BE2C (cell line): ENCODE data around the gene PLS3.
"Not testable (repeated sequence)": the region's sequence is repeated elsewhere in the genome, so short reads cannot be mapped to it uniquely, and the experiment has no call there.

Experiments
- DNase-seq: peaks from one replicate; pipeline ENCODE4 v3.0.0-alpha.2; 2020
- H3K27me3 ChIP-seq: fragments of 250-450 bp; sonication (Bioruptor Pico); 2 replicates; pipeline ENCODE4 v1.5.1; 2020; ENCODE audit warnings: mild to moderate bottlenecking
- H3K36me3 ChIP-seq: fragments of 250-450 bp; sonication (Bioruptor Pico); 2 replicates; pipeline ENCODE4 v1.5.1; 2020; ENCODE audit warnings: mild to moderate bottlenecking
- H3K4me1 ChIP-seq: fragments of 250-450 bp; sonication (Bioruptor Pico); 2 replicates; pipeline ENCODE4 v1.5.1; 2020
- H3K4me3 ChIP-seq: 2 replicates; pipeline ENCODE4 v1.5.1; 2011; ENCODE audit warnings: low read depth, low read length
- H3K9me3 ChIP-seq: fragments of 250-450 bp; sonication (Bioruptor Pico); 2 replicates; pipeline ENCODE4 v1.5.1; 2020
- TF ChIP-seq, protein P1 (sequence below): IDR thresholded peaks from 2 replicates; pipeline ENCODE4 v1.5.1; 2012; ENCODE audit warnings: mild to moderate bottlenecking, low read depth, low read length

Gene PLS3

DNA sequence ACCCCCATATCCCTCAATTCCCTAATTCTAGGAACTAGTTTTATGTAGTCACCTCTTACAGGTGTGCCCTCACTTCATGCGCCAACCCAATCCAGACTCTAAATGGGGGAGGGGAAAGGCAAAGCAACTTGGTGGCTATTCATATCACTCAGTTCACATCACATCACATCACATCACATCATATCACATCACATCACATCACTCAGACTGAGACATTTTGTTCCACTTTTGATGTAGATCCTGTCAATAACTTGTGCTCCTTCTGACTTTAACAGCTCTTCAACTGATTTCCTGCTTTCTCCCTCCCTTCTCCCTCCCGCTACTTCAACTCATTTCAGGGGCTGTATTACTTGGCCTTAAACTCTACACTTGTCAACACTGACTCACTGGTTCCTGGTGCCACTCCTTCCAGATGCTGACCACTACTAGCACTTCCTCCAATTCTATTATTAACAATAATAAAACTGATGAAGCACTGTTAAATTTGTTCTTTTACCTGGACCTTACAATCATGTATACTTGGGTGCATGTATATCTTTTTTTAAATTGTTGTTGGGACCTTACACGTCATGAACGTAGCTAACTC, 29.1 kb upstream of the PLS3 start:
- no peak for DNase-seq
- TF ChIP-seq, protein P1, sequence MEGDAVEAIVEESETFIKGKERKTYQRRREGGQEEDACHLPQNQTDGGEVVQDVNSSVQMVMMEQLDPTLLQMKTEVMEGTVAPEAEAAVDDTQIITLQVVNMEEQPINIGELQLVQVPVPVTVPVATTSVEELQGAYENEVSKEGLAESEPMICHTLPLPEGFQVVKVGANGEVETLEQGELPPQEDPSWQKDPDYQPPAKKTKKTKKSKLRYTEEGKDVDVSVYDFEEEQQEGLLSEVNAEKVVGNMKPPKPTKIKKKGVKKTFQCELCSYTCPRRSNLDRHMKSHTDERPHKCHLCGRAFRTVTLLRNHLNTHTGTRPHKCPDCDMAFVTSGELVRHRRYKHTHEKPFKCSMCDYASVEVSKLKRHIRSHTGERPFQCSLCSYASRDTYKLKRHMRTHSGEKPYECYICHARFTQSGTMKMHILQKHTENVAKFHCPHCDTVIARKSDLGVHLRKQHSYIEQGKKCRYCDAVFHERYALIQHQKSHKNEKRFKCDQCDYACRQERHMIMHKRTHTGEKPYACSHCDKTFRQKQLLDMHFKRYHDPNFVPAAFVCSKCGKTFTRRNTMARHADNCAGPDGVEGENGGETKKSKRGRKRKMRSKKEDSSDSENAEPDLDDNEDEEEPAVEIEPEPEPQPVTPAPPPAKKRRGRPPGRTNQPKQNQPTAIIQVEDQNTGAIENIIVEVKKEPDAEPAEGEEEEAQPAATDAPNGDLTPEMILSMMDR = no peak
- no peak overlapping the region for H3K4me3 ChIP-seq
- H3K4me1 ChIP-seq = no peaks in the 10 kb centered on the region
- no peaks in the 10 kb centered on the region for H3K9me3 ChIP-seq
- H3K36me3 ChIP-seq = no peaks in the 10 kb centered on the region
- H3K27me3 ChIP-seq = no peaks in the 10 kb centered on the region

DNA sequence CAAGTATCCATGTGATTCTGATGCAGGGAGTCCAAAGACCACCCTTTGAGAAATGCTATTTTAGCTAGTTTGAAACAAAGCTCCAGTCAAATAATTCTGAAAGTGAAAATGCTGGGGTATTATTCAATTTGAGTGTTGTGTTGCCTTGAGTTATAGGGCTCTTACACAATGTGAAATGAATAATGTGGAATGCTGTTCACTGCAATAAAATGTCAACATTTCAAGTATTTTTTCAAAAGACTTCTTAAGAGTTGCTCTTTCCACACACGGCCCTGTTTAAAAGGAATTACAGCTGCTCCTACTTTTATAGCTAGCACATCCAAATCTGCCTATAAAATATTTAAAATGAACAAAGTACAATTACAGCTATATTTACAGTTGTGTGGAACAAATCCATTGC, 27.5 kb upstream of the PLS3 start:
- Histone ChIP-seq H3K4me1 (no peaks in the 10 kb centered on the region), H3K4me3 (no peak overlapping the region), H3K27me3 (no peaks in the 10 kb centered on the region), H3K36me3 (no peaks in the 10 kb centered on the region), H3K9me3 (no peaks in the 10 kb centered on the region)
- DNase-seq = no peak
- TF ChIP-seq, protein P1 = no peak

DNA sequence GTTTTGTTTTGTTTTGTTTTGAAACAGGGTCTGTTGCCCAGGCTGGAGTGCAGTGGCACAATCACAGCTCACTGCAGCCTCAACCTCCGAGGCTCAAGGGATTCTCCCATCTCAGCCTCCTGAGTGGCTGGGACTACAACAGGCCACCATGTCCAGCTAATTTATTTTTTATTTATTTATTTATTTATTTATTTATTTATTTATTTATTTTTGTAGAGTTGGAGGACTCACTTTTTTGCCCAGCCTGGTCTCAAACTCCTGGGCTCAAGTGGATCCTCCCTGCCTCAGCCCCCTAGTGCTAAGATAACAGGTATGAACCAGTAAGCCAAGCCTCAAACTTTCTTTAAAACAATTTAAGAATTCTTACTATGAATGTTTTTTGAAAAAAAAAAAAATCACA, 26.6 kb upstream of the PLS3 start:
- no peaks in the 10 kb centered on the region for H3K27me3 ChIP-seq
- H3K4me1 ChIP-seq = no peaks in the 10 kb centered on the region
- H3K36me3 ChIP-seq = no peaks in the 10 kb centered on the region
- H3K4me3 ChIP-seq = no peak overlapping the region
- TF ChIP-seq, protein P1 = no peak
- no peak for DNase-seq
- no peaks in the 10 kb centered on the region for H3K9me3 ChIP-seq

DNA sequence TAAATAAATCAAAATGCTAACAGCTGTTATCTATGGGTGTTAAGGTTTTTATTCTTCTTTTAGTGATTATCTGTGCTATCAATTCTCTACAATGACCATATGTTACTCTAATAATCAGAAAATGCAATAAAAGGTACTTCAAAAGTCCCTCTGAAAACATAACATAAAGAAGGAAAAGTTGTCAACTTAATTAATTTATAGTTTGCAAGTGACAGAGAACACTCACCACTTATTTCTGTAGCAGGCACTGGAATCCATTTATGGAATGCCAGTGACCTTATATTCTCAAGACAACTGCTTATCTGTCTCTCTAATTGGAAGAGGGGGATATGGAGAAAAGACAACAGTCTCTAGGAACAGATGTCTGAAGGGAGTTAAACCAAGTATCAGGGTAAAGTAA, 25.6 kb upstream of the PLS3 start:
- H3K9me3 ChIP-seq = no peaks in the 10 kb centered on the region
- H3K27me3 ChIP-seq = no peaks in the 10 kb centered on the region
- H3K4me3 ChIP-seq = no peak overlapping the region
- TF ChIP-seq, protein P1 = no peak
- no peaks in the 10 kb centered on the region for H3K36me3 ChIP-seq
- DNase-seq = no peak
- no peaks in the 10 kb centered on the region for H3K4me1 ChIP-seq

DNA sequence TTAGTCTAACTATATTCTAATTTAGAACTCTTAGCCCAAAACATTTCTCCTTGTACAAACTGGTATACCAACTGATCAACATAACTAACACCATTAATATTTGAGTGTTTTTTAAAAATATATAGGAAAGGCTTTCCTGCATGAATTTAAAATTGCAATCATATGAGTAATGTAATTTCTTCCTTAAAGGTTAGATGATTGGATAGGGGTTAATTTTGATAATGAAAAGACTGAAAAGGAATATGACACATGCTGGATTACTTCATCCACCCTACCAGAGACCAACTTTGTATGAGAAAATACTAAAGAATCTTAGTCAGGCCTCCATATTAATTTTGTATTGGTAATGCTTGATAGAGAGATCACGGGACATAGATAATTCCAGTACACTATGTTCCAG, 25.1 kb upstream of the PLS3 start:
- Histone ChIP-seq H3K4me3 (no peak overlapping the region), H3K9me3 (no peaks in the 10 kb centered on the region), H3K27me3 (no peaks in the 10 kb centered on the region), H3K4me1 (no peaks in the 10 kb centered on the region), H3K36me3 (no peaks in the 10 kb centered on the region)
- DNase-seq = no peak
- TF ChIP-seq, protein P1 = no peak

DNA sequence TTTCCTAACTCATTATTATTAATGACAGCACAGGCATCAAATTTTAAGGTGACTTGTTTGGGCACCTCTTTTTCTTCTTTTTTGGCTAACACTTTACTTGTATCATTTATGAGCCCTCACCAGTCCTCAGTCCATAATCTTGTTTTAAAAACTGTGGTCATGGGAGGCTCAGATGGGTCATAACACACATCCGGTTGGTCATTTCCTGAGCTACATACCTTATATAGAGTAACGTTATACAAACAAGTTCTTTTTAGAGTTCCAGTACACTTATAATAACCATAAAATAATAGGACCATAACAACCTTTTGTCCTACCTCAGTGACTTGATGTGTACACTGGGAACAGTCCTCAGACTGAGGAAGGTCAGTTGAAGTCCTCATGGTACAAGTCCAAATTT, 21.1 kb upstream of the PLS3 start:
- no peaks in the 10 kb centered on the region for H3K36me3 ChIP-seq
- DNase-seq = no peak
- H3K9me3 ChIP-seq = no peaks in the 10 kb centered on the region
- H3K4me3 ChIP-seq = no peak overlapping the region
- TF ChIP-seq, protein P1 = no peak
- H3K4me1 ChIP-seq = no peaks in the 10 kb centered on the region
- no peaks in the 10 kb centered on the region for H3K27me3 ChIP-seq

DNA sequence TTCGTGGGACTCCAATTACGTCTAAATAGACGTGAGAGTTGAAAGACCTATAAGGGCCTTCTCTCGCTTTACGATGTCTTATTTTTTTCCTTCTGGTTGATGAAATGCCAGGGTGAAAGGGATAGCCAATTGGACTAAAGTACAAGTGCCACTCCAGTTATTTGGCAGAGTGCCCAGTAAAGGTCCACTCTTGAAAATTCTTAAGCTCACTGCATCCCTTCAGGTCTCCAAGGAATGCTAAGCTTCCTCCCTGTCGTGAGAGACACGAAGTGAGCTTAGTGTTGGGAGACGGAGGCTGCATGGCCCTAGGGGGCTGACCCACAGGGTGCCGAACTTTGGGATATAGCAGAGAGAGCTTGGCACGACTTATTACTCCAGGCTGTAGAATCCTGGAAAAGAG, 19.9 kb upstream of the PLS3 start:
- not testable (repeated sequence) for H3K27me3 ChIP-seq, DNase-seq, H3K36me3 ChIP-seq, H3K4me3 ChIP-seq, H3K9me3 ChIP-seq, H3K4me1 ChIP-seq
